ENCODE data around the gene FLNB.

- TF ChIP-seq CTCF (conservative IDR thresholded peaks at IDR 0.05; ENCODE audit: low read depth, low read length) (no peak), RAD21 (IDR thresholded peaks at IDR 0.05; ENCODE audit: low read length) (no peak), POLR2A (IDR thresholded peaks at IDR 0.05; ENCODE audit: low read depth, low read length) (no peak), NFE2L2 (IDR thresholded peaks at IDR 0.05; ENCODE audit: low read depth, low read length) (no peak), BHLHE40 (IDR thresholded peaks at IDR 0.05; ENCODE audit: low read depth, low read length) (no peak)
Measured at GRCh38 chr3:58214484-58215316, 206.5 kb downstream of the FLNB start.
